Neuronal stem cell (in vitro differentiated cells): Measurements from ENCODE around the gene AAR2. TPM values are rescaled to one million over a fixed set of nuclear protein-coding genes. Genes with fewer than 3 reads are reported as not detected.
A peak's percentile ranks its signal among the peaks of the same experiment; 100 is the strongest.

ENCODE experiments used
- DNase-seq: peaks from one replicate; pipeline ENCODE4 v3.0.0-alpha.2; 2013; ENCODE audit warnings: low spot score
- H2AFZ ChIP-seq: one replicate; pipeline ENCODE4 v1.6.1; 2013; ENCODE audit warnings: mild to moderate bottlenecking, low read length, inconsistent platforms
- H2AK5ac ChIP-seq: 2 replicates; pipeline ENCODE4 v1.6.1; 2013; ENCODE audit warnings: low read depth, mild to moderate bottlenecking, inconsistent platforms, low read length, moderate library complexity, mixed read lengths
- H2BK120ac ChIP-seq: 2 replicates; pipeline ENCODE4 v1.6.1; 2013; ENCODE audit warnings: low read depth, mild to moderate bottlenecking, inconsistent platforms, low read length, moderate library complexity, mixed read lengths
- H2BK12ac ChIP-seq: one replicate; pipeline ENCODE4 v1.6.1; 2013; ENCODE audit warnings: low read length, inconsistent platforms
- H2BK15ac ChIP-seq: 2 replicates; pipeline ENCODE4 v1.6.1; 2013; ENCODE audit warnings: mild to moderate bottlenecking, low read length, inconsistent platforms, mixed read lengths
- H2BK5ac ChIP-seq: one replicate; pipeline ENCODE4 v1.6.1; 2013; ENCODE audit warnings: inconsistent platforms, mild to moderate bottlenecking, low read length, moderate library complexity
- H3K14ac ChIP-seq: one replicate; pipeline ENCODE4 v1.6.1; 2013; ENCODE audit warnings: low read length, inconsistent platforms
- H3K18ac ChIP-seq: 2 replicates; pipeline ENCODE4 v1.6.1; 2013; ENCODE audit warnings: low read length, inconsistent platforms
- H3K23ac ChIP-seq: 2 replicates; pipeline ENCODE4 v1.6.1; 2013; ENCODE audit warnings: low read depth, mild to moderate bottlenecking, mixed read lengths, low read length, inconsistent platforms; ENCODE audit not compliant: poor library complexity
- H3K27ac ChIP-seq: replicated peaks from 3 replicates; pipeline ENCODE4 v1.5.1; 2013; ENCODE audit warnings: low read length, inconsistent platforms
- H3K27me3 ChIP-seq, 3 experiments: 2 replicates each; pipeline ENCODE4 v1.6.1; 2013; ENCODE audit warnings: low read length in 3 of 3, mild to moderate bottlenecking in 2 of 3, inconsistent platforms in 1 of 3, low read depth in 1 of 3, mixed read lengths in 1 of 3, moderate library complexity in 1 of 3; ENCODE audit not compliant: control insufficient read depth in 3 of 3, insufficient read depth in 3 of 3
- H3K36me3 ChIP-seq, 2 donors: replicated peaks in 1 of 2; 2 replicates each; pipeline ENCODE4 v1.6.1; 2013; ENCODE audit warnings: low read length in 2 of 2; ENCODE audit not compliant: control insufficient read depth in 2 of 2, insufficient read depth in 2 of 2
- H3K4ac ChIP-seq: 2 replicates; pipeline ENCODE4 v1.6.1; 2013; ENCODE audit warnings: inconsistent platforms, mild to moderate bottlenecking, low read length, moderate library complexity
- H3K4me1 ChIP-seq, 2 donors: 1 replicate in 1 of 2; 2 replicates in 1 of 2; pipeline ENCODE4 v1.6.1; 2013; ENCODE audit warnings: low read length in 2 of 2, low read depth in 1 of 2; ENCODE audit not compliant: control insufficient read depth in 2 of 2, insufficient read depth in 1 of 2
- H3K4me2 ChIP-seq: one replicate; pipeline ENCODE4 v1.6.1; 2013; ENCODE audit warnings: mild to moderate bottlenecking, low read length, inconsistent platforms; ENCODE audit not compliant: insufficient read depth, poor library complexity, severe bottlenecking
- H3K4me3 ChIP-seq, 2 donors: 2 replicates each; pipeline ENCODE4 v1.5.1; 2013; ENCODE audit warnings: low read length in 2 of 2, mild to moderate bottlenecking in 2 of 2, inconsistent platforms in 1 of 2, moderate library complexity in 1 of 2
- H3K79me1 ChIP-seq: one replicate; pipeline ENCODE4 v1.6.1; 2013; ENCODE audit warnings: low read depth, mild to moderate bottlenecking, inconsistent platforms, low read length, moderate library complexity
- H3K9ac ChIP-seq: one replicate; pipeline ENCODE4 v1.6.1; 2013; ENCODE audit warnings: mild to moderate bottlenecking, low read depth, low read length, inconsistent platforms; ENCODE audit not compliant: poor library complexity
- H3K9me3 ChIP-seq, 2 donors: replicated peaks in 1 of 2; 2 replicates each; pipeline versions ENCODE3 to v1.6.1; 2013; ENCODE audit warnings: low read length in 2 of 2, mild to moderate bottlenecking in 2 of 2, inconsistent platforms in 1 of 2, low read depth in 1 of 2, mixed read lengths in 1 of 2, moderate library complexity in 1 of 2; ENCODE audit not compliant: control insufficient read depth in 2 of 2, insufficient read depth in 1 of 2
- H4K8ac ChIP-seq: one replicate; pipeline ENCODE4 v1.6.1; 2013; ENCODE audit warnings: low read depth, mild to moderate bottlenecking, inconsistent platforms, low read length, moderate library complexity
- H4K91ac ChIP-seq: one replicate; pipeline ENCODE4 v1.6.1; 2013; ENCODE audit warnings: low read length, low read depth, mild to moderate bottlenecking, inconsistent platforms; ENCODE audit not compliant: poor library complexity
- WGBS, 2 donors: extraction: QIAGEN DNeasy Blood & Tissue Kit; methylation state at CpG; one replicate each; pipeline ENCODE4 v1.1.7; 2013; ENCODE audit warnings: missing lambda C conversion rate in 2 of 2, mixed read lengths in 1 of 2; ENCODE audit not compliant: insufficient read length in 2 of 2, insufficient replicate concordance in 1 of 2; ENCODE audit errors: extremely low coverage in 2 of 2; 5-methylcytosine and 5-hydroxymethylcytosine counted together
- polyA plus RNA-seq, 2 experiments: library from polyadenylated mRNA; stranded (reverse); fragments of 200-250 nt; gene quantifications; one replicate each; pipeline ENCODE4 v1.2.3, GENCODE V29; 2013

AAR2 gene
- polyA plus RNA-seq (2013, experiment 1 of 2) = 19.2 TPM
- polyA plus RNA-seq (2013, experiment 2 of 2) = 19.6 TPM

DNA sequence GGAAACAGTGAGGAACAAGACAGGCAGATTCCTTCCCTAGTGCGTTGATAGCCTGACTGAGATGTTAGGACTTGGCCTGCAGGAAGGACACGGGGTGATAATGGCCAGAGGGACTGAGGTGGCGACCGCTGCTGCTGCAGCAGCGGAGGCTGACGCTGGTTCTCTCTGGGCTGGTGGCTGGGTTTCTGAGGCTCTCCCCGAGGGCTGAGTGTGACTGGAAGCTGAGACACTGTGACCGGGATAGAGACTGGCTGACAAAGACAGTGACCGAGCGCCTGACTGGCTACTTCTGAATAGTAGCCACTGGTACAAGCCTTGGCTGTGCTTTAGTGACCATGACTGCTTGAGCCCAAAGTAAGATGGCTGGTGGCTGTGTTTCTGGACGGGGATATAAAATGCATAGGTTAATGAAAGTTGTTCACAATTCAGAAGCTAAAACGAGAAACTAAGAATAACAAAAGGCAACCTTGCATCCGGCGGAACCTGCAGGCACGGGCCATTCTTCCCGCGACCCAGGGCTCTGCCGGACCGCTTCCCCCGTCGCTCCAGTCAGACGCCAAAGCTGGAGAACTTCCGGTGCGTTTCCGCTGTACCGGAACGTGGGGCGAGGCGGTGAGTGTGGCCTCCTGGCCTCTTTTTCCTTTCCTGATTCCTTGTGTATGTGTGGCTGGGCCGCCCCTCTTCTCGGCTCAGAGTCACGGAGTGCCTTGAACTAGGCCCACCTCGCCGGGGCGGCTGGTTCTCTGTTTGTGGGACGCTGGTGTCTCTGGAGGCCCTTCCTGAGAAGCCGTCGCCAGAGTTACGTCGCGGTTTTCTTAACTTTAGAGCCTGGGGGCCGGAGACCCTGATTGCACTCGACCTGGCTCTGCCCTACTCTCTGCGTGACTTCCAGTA is at the start of gene AAR2:
Gene AAR2, plus strand, starts transcription at position 587 of the 894 bp plus-strand sequence. CDS start 3,391 bp downstream, outside the sequence.
- Histone ChIP-seq H3K23ac (no peak within 1 kb of the TSS), H2AFZ (peak within 1 kb of the TSS; percentile 99), H4K8ac (no peak within 1 kb of the TSS), H3K18ac (peak within 1 kb of the TSS; percentile 73), H3K9me3 (no peaks in the 10 kb centered on the region), H4K91ac (peak within 1 kb of the TSS; percentile 68), H2AK5ac (no peak within 1 kb of the TSS), H3K79me1 (no peaks in the 10 kb centered on the region), H3K4ac (no peak within 1 kb of the TSS), H3K4me2 (peak within 1 kb of the TSS; percentile 70), H3K4me3 (peak within 1 kb of the TSS; percentile 82 to 93), H3K27me3 (no peaks in the 10 kb centered on the region), H2BK5ac (no peak within 1 kb of the TSS), H3K4me1 (peaks cover 4 to 9% of the 10 kb centered on the region in 2 donors), H2BK15ac (no peak within 1 kb of the TSS), H2BK120ac (no peak within 1 kb of the TSS), H3K36me3 (peaks cover 12 to 28% of the 10 kb centered on the region in 2 donors), H3K9ac (no peak within 1 kb of the TSS), H3K27ac (peak within 1 kb of the TSS; percentile 28), H2BK12ac (no peak within 1 kb of the TSS), H3K14ac (no peak within 1 kb of the TSS)
- peak; percentile 61 for DNase-seq
- WGBS, 2 donors = no CpG with 5 or more reads among the region's 44 CpGs

GRCh38 chr20:36193977-36194712 is 42.1 kb upstream of the AAR2 start:
- H2BK12ac ChIP-seq = no peak overlapping the region
- no peak overlapping the region for H4K8ac ChIP-seq
- H3K14ac ChIP-seq = no peak overlapping the region
- H3K9me3 ChIP-seq = no peaks in the 10 kb centered on the region
- H3K4me1 ChIP-seq = no peaks in the 10 kb centered on the region
- no peaks in the 10 kb centered on the region for H3K79me1 ChIP-seq
- no peak for DNase-seq
- no peak overlapping the region for H2AFZ ChIP-seq
- no peak overlapping the region for H3K4me2 ChIP-seq
- H2BK5ac ChIP-seq = no peak overlapping the region
- H2BK120ac ChIP-seq = no peak overlapping the region
- H3K27me3 ChIP-seq = no peaks in the 10 kb centered on the region
- no peak overlapping the region for H4K91ac ChIP-seq
- no peak overlapping the region for H2BK15ac ChIP-seq
- H3K36me3 ChIP-seq = peaks cover 24 to 94% of the 10 kb centered on the region in 2 donors
- no peak overlapping the region for H3K9ac ChIP-seq
- H3K18ac ChIP-seq = no peak overlapping the region
- H3K27ac ChIP-seq = no peak overlapping the region
- no peak overlapping the region for H2AK5ac ChIP-seq
- no CpG with 5 or more reads among the region's 10 CpGs for WGBS, 2 donors
- H3K23ac ChIP-seq = no peak overlapping the region
- no peak overlapping the region for H3K4me3 ChIP-seq
- H3K4ac ChIP-seq = no peak overlapping the region

DNA sequence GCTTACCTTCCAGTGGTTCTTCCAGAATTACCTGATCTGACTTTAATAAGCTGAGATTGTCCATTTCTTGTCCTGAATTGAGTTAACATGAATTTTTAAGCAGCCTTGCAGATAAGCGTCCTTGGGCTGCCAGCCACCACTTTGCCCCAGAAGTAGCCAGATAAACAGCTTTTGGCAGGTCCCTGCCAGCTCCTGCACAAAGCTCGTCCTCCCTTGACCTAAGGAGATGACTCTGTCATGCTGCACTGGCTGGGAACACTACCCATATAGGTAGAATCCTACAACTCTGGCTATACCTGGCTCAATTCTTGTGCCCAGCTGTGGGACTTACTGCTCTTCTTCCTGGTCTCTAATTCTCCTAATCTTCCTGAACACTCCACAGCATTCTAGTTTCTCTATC is 39.6 kb upstream of the AAR2 start:
- WGBS, 2 donors = no CpG with 5 or more reads among the region's 2 CpGs

DNA sequence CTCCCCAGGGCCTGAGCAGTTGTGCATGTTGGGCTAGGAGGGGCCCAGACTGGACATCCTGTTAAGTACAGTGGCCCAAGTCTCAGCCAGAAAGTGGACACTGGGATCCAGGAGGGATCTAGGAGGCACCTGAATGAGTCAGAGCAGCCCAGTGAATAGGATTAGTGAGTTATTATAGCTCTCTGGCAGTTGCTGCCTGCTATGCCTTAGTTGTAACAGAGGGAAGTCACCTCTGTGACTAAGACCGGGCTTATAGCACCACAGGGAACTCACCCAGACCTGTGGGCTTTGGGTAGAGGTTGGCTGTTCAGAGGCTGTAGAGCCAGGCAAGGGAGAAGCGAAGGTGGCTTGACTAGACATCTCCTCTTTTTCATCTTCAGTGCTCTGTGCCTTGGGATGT is 39.0 kb upstream of the AAR2 start:
- Histone ChIP-seq H2AFZ (no peak overlapping the region), H3K9me3 (no peaks in the 10 kb centered on the region), H2BK15ac (no peak overlapping the region), H3K79me1 (no peaks in the 10 kb centered on the region), H2BK5ac (no peak overlapping the region), H3K14ac (no peak overlapping the region), H3K27ac (no peak overlapping the region), H4K91ac (no peak overlapping the region), H3K23ac (no peak overlapping the region), H4K8ac (no peak overlapping the region), H3K9ac (no peak overlapping the region), H2BK120ac (no peak overlapping the region), H3K4me2 (no peak overlapping the region), H2AK5ac (no peak overlapping the region), H3K4me3 (no peak overlapping the region), H2BK12ac (no peak overlapping the region), H3K18ac (no peak overlapping the region), H3K4me1 (no peaks in the 10 kb centered on the region), H3K27me3 (no peaks in the 10 kb centered on the region), H3K36me3 (peaks cover 9 to 96% of the 10 kb centered on the region in 2 donors), H3K4ac (no peak overlapping the region)
- no CpG with 5 or more reads among the region's 2 CpGs for WGBS, 2 donors
- no peak for DNase-seq

More for the DNA sequence above, 39.6 kb upstream of the AAR2 start:
- Histone ChIP-seq H3K36me3 (peaks cover 9 to 91% of the 10 kb centered on the region in 2 donors), H2BK5ac (no peak overlapping the region), H3K4me3 (no peak overlapping the region), H3K4me1 (no peaks in the 10 kb centered on the region), H2BK12ac (no peak overlapping the region), H3K9me3 (no peaks in the 10 kb centered on the region), H3K14ac (no peak overlapping the region), H3K23ac (no peak overlapping the region), H3K18ac (no peak overlapping the region), H3K79me1 (no peaks in the 10 kb centered on the region), H4K8ac (no peak overlapping the region), H3K9ac (no peak overlapping the region), H2AK5ac (no peak overlapping the region), H3K27me3 (no peaks in the 10 kb centered on the region), H2AFZ (no peak overlapping the region), H2BK120ac (no peak overlapping the region), H3K27ac (no peak overlapping the region), H2BK15ac (no peak overlapping the region), H3K4me2 (no peak overlapping the region), H4K91ac (no peak overlapping the region), H3K4ac (no peak overlapping the region)
- no peak for DNase-seq
